T-helper 22 cell (primary cell): ENCODE data around the gene DCTN3.

ENCODE experiments used
- DNase-seq: peaks from one replicate; pipeline ENCODE4 v3.0.0-alpha.2; 2020; ENCODE audit warnings: low read depth

DCTN3 gene

DNA sequence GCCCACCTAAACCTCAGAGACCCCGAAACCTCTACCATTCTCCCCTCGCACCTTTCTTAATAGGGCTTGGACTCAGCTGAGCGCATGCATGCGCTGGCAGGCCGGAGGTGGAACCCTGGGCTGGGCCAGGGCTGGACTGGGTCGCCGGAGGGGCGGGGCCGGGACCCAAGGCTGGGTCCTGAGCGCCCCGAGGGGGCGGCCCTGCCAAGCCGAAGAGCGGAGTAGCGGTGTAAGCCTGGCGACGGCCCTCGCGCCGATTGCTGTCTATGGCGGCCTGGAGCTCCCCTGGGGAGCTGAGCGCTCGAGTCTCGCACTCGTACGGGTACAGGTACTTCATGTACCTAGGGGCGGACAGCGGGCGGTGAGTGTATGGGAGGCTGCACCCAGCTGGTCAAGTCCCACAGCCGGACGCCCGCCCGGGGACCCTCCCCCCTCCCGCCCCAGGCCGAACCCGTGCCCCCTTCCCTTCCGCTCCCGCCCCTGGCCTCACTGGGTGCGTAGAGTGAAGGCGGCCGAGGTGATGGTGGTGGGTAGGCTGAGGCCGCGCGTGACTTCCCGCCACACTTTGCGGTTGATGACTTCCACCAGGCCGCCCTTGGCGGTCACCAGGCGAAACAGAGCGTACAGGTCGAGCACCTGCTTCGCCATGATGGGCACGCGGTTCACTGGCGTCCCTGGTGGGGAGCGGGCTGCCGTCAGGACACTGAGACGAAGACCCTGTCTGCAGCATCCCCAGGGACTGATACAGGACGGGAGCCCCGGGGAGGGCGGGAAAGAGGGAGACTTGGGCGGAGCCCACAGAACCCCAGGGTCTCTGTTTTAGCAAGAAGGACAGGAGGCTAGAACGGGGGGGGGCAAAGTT lies 3.3 kb upstream of the DCTN3 start:
- no peak for DNase-seq

DNA sequence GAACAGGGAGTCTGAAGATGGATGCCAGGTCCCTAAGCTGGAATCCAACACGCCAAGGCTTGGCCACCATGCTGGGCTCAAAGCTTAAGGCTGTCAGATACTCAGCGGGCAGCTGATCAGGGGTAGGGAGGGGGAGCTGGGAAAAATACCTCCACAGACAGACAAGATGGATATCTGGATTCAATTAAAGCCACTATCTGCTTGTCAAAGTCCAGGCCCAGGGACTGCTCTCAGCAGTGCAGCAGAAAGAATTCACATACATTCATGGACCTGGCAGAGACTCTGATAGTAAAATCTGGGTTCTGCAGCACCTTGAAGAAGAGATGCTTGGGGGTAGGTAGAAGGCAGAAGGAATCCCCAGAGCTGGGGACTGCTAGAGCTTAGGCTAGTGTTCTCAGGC lies 5.2 kb downstream of the DCTN3 start:
- DNase-seq, result no peak

DNA sequence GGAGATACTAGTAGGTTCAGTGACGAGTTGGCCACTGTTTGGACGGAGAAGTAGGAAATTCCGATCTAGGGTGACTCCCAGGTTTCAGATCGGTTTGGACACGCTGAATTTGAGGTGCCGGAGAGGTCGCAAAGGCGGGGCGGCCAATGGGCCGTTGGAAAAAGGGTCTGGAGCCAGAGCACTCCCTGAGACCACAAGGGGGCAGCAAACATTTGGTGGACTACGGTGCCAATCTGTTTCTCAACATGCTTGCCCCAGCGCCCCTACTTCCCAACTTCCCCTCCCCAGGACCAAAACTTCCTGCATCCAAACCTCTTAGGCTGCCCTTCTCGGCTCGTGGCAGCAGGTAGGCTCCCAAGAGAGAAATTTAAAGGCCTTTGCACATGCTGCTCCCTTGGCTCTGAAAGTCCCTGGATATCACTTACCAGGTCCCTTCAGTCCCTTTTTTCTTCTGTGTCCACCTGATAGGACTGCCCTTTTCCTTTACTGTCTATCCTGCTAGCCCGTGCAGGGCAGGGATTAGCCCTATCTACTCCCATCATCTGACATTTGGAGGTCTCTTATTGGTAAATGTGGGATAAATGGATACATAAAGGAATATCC lies 7.4 kb downstream of the DCTN3 start:
- peak; percentile 41 for DNase-seq

DNA sequence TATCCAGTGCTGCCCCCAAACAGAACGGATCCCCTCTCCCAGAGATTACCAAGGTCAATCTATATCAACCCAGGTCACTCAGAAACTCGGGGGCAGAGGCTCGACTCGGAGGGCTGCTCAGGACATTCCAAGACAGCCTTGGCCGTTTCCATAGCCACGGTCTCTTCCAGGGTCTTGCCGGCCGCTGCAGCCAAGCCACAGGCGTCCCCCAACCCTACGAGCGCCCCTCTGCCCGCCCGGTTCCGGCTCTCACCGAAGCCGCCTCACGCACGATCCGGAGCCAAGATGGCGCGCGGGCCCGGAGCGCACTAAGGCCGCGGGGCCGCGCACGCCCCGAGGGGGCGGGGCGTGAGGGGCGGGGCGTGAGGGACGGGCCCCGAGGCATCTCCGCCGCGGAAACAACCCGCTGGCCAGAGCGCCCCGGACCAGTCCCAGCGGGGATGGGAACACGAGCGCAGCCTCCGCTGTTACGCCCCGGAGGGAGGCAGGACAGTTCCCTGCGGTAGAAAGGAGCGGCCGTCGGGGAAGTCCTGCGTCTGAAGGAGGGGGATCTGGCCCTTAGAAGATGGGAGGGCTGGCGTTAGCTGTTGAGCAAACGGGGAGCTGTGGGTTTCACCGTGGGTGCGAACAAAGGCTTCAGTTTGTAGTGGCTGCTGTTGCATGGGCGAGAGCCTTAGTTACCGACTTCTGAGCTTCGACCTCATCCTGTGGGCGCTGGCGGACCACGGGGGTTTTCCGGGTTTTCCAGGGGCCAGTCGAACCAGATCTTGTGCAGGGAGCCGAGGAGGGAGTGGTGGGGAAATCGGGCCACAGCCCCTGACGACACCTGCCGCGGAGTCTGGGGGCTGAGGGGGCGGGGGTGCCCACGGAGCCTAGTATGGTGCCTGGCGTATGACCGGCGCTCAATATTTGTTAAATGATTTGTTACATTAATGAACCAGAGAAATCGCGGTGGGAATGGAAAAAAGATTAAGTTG lies 8.2 kb downstream of the DCTN3 start, which contains the start of gene RPP25L:
TSS of gene RPP25L (minus strand) at position 287 of the 977 bp plus-strand sequence. CDS start 801 bp downstream, outside the sequence.
- peak; percentile 70 for DNase-seq

DNA sequence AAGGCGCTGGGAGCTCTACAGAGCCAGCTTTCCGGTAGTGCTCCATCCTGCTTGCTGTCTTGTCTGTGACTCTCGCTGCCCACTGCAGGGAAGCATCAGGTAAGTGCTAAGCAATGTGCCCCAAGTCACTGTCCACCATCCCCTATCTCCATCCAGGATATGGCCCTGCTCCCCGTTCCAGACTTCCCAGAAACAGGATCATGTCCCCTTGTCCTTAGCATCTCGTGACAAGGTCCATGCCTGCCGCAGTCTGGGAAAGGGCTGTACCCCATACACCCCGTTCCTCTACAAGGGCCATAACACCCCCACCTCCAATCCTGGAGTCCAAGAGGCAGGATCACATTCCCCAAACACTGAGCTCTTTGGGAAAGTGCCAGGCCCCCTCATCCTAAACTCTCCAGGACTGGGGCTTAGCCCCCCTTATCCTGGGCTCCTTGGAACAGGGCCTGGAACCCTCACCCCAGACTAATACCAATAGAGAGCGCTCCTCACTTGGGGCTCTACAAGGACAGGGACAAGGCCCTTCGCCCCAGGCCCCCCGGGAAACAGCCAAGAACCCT lies 9.0 kb downstream of the DCTN3 start:
- DNase-seq, result no peak

DNA sequence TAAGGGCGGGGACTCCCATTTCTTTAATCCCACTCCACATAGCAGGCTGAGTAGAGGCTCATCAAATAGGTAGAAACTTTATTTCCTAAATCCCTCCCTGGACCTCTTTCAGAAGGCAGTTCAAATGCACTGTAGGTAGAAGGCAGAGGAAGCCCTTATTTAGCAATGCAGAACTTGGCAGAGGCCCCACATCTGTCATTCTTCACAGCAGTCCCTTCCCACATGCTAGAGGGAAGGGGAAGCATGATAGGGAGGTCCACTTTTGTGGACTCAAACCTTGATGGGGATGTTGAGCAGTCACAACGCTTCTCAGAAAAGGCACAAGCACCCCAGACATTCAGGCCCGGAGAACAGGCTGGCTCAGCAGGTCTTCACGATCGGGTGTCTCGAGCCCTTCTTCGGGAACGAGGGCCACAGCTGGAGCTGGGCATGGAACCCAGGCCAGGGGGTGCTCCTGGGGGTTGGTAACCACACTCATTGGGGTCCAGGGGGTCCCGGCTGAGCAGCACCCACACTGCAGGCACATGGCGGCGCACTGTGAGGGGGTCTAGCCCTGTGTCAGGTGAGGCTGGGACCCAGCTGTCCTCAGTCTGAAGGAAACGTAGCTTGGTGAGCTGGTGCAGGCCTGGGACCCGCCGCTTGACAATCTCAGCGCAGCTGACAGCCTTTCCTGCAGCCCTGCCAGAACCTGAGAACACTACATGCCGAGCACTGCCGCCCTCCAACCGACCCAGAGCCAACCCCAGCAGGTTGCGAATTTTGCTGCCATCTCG lies 9.7 kb downstream of the DCTN3 start:
- DNase-seq, result no peak

- no peak for DNase-seq
Measured at GRCh38 chr9:34607331-34607730, 13.0 kb downstream of the DCTN3 start.

DNA sequence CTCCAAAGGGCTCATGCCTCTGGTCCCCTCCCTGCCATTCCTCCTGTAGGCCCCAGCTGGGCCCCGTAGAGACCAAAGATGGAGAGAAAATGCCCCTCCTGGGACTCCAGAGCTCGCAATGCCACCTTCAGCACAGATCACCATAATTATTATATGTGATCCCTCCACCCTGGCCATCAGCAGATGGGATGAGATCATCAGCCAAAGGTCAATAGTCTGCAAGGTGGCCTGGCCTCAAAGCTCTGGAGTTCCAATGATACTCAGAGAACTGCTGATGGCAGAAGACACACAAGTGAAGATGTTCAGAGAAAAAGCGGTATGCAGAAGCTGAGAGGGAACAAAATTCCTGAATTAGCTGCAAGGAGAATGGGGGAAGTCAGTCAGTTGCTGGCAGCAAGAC lies 13.4 kb downstream of the DCTN3 start:
- no peak for DNase-seq

DNA sequence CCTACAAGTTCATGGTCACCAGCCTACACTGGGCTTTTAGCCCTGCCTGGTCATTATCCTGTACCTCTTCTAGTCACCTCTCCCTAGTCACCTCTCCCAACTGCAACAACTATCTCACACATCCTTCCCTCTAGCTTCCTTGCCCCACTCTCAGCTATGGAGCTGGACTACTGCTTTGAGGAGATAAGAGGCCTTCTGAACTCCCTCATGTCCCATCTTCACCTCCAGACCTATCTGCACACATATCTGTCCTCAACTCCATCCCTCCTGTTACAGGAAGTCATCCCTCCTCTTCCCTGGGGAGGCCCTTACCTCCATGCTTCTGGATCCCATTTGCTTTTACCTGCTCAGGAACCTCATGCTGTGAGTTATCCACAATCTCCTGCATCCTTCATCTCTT lies 14.1 kb downstream of the DCTN3 start:
- no peak for DNase-seq

DNA sequence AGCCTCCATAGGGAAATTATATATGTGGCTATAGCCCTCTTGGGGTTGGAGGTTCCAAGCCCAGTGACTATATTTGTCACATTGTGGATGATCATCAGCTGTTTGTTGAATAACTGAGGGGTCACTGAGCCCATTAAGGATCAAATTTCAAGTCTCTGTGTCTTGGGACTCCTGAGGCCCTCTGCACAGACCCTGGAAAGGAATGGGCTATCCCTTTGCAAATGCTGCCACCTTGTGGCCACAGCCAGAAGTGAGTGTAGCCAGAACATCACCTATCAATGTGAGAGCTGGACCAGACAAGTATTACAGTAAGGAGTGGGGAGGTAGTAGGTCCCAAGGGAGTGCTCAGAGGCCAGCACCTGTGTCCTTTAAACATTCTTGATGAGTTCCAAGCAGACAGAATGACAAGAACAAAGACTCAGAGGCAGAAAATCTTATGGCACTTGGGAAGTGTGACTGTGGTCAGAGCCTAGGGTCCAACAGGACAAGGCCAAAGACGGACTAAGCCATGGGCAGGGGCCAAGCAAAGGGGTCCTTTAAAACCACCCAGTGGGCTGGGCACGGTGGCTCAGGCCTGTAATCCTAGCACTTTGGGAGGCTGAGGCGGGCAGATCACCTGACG lies 16.6 kb downstream of the DCTN3 start:
- DNase-seq, result peak; percentile 43

- no peak for DNase-seq
Measured at GRCh38 chr9:34601937-34602573, 18.2 kb downstream of the DCTN3 start.

- DNase-seq, result no peak
Measured at GRCh38 chr9:34600908-34601307, 19.4 kb downstream of the DCTN3 start.

- no peak for DNase-seq
Measured at GRCh38 chr9:34599546-34599945, 20.7 kb downstream of the DCTN3 start.

DNA sequence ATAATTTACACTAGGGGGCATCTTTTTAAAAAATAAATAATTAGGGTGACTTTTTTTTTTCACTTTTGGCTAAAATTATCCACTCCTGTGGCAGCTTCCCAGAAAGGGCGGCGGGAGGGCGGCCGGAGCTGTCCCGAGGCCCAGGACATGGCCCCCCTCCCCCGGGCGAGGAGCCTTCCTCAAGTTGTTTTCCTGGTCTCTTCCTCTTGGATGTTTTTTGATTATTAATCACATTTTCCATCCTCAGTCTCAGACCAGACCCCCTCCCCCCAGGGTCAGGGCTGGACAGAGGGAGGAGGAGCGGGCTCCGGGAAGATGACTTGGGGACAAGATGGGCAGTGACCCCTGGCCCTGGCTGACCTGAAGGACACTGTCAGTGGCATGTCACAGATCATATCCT lies 26.1 kb downstream of the DCTN3 start:
- no peak for DNase-seq

DNA sequence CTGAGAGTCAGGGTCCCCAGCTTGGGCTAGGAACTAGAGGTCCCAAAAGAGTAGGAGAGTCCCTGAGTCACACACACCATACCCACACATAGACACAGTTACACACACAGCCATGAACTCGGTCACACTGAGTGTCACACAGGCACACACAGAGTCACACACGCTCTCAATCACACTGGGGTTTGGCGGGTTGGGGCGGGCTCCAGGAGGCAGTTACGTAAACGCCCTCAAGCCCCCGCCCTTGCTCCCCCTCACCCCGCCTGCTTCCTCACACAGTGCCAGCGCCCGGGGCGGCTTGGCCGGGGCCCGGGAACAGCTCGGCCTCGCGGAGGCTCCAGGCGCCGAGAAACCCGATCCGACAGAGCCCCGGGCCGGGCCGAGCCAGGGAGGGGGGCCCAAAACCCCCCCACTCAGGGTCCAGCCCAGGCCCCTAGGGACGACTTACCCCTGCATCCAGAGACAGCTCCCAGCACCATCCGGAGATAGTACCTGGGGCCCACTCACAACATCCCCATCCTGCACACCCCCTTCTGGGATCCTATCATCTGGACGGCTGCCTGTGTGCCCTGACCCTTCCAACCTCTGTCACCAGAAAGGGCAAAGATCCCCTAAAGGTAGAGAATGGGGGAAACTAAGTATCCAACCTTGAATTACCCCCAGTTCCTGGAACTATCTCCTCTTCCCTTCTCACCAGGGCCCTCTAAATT lies 27.2 kb downstream of the DCTN3 start:
- DNase-seq, result no peak

GRCh38 chr9:34591917-34592866 lies 28.1 kb downstream of the DCTN3 start:
- no peak for DNase-seq

DNA sequence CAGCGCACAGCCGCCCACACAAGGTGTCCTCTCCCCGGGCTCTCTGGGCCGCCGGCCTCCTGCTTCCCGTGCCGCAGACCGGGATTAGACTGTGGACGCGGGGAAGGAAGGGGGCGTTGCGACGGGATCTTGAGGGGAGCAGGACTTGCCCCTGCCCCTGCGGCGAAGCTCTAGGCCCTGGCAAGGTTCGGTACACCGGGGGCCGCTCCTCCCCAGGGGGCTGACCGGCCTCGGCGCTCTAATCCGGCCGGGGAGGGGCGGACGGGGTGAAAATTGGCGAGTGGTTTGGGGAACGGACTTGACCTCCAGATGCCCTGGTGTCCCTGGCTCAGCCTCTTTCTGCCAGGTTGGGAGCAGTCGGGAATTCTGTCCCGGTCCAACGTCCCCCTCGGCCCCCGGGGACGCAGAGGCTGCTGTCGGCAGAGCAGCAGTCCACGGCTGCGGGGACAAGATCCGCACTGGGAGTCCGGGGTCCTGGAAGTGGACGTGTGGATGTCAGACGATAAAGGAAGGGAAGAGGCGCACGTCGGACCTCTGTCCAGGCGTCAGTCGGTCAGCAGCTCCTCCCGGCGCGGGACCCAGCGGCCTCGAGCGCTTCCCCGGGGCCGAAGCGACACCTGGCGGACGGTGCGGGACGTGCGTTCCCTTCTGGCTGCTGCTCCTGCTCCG lies 28.9 kb downstream of the DCTN3 start:
- DNase-seq, result peak; percentile 36
